ENCODE results near the gene EFNA1. TPM values are rescaled to one million over a fixed set of nuclear protein-coding genes. Genes with fewer than 3 reads are reported as not detected.

Gene EFNA1
- total and polyA plus RNA-seq, 2 donors from 2014 or later, result 61.1 to 133 TPM

- Histone ChIP-seq H3K4me3 (ENCODE audit: low read length in 3 of 3) (peak overlapping the region in 2 of 3 donors; percentile 84 to 89), H3K27me3 (ENCODE audit: control insufficient read depth, insufficient read depth, low read length) (no peaks in the 10 kb centered on the region), H3K27ac (ENCODE audit: low read depth in 2 of 2, low read length in 2 of 2) (peak overlapping the region; percentile 99 to 100), H3K9ac (ENCODE audit: low read length in 3 of 3) (peak overlapping the region in 2 of 3 donors; percentile 22 to 97), H3K9me3 (ENCODE audit: control insufficient read depth in 2 of 3, insufficient read depth in 1 of 3, low read length in 3 of 3) (no peaks in the 10 kb centered on the region), H3K36me3 (ENCODE audit: control insufficient read depth in 2 of 3, insufficient read depth in 3 of 3, low read length in 3 of 3) (peaks cover 3 to 31% (median 23%) of the 10 kb centered on the region in 3 donors), H3K4me1 (ENCODE audit: control insufficient read depth in 2 of 3, insufficient read depth in 2 of 3, low read depth in 1 of 3, low read length in 3 of 3) (peaks cover 0 to 40% (median 27%) of the 10 kb centered on the region in 3 donors)
- intact Hi-C loops (cut with DNase I), result no loop called here
- no peak for FAIRE-seq
- TF ChIP-seq, protein P1, sequence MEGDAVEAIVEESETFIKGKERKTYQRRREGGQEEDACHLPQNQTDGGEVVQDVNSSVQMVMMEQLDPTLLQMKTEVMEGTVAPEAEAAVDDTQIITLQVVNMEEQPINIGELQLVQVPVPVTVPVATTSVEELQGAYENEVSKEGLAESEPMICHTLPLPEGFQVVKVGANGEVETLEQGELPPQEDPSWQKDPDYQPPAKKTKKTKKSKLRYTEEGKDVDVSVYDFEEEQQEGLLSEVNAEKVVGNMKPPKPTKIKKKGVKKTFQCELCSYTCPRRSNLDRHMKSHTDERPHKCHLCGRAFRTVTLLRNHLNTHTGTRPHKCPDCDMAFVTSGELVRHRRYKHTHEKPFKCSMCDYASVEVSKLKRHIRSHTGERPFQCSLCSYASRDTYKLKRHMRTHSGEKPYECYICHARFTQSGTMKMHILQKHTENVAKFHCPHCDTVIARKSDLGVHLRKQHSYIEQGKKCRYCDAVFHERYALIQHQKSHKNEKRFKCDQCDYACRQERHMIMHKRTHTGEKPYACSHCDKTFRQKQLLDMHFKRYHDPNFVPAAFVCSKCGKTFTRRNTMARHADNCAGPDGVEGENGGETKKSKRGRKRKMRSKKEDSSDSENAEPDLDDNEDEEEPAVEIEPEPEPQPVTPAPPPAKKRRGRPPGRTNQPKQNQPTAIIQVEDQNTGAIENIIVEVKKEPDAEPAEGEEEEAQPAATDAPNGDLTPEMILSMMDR (IDR thresholded peaks at IDR 0.05; ENCODE audit: borderline replicate concordance, extremely low read depth, insufficient read depth), result no peak
- peak in 1 of 5 donors; percentile 41 for DNase-seq
These were observed 6.6 kb downstream of the EFNA1 start for GRCh38 chr1:155134322-155134721.

DNA sequence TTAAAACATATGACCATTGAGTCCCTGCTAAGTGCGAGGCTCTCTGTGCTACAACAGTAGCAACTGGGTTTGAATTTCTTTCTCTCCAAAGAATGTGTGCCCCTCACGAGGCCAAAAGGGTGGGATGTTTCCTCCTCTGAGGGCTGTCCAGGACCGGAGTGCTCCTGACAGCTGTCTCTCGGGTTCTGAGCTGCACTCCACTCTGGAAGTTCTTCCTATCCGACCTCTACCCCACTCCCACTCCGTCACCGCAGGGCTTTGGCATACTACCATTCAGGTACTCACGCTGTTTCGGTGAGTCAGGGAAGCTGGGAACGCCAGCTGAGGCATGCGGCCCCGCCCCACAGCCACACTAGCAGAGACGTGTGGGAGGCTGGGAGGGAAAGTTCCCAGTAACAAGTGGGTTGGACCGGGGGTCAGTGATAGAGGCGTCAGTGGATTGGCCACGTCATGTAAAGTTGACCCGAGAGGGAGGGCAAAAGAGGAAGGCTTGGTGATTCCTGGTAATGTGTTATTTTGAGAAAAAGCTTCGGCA is 7.3 kb downstream of the EFNA1 start:
- Histone ChIP-seq H3K9me3 (ENCODE audit: control insufficient read depth in 2 of 3, insufficient read depth in 1 of 3, low read length in 3 of 3) (no peaks in the 10 kb centered on the region), H3K4me3 (ENCODE audit: low read length in 3 of 3) (peak overlapping the region; percentile 84 to 89 (median 87)), H3K27ac (ENCODE audit: low read depth in 2 of 2, low read length in 2 of 2) (peak overlapping the region; percentile 99 to 100), H3K4me1 (ENCODE audit: control insufficient read depth in 2 of 3, insufficient read depth in 2 of 3, low read depth in 1 of 3, low read length in 3 of 3) (peaks cover 0 to 43% (median 25%) of the 10 kb centered on the region in 3 donors), H3K27me3 (ENCODE audit: control insufficient read depth, insufficient read depth, low read length) (no peaks in the 10 kb centered on the region), H3K9ac (ENCODE audit: low read length in 3 of 3) (peak overlapping the region; percentile 74 to 97 (median 86)), H3K36me3 (ENCODE audit: control insufficient read depth in 2 of 3, insufficient read depth in 3 of 3, low read length in 3 of 3) (peaks cover 3 to 31% (median 23%) of the 10 kb centered on the region in 3 donors)
- peak; percentile 80 to 97 (median 90) for DNase-seq
- TF ChIP-seq, protein P1 (IDR thresholded peaks at IDR 0.05; ENCODE audit: borderline replicate concordance, extremely low read depth, insufficient read depth), result no peak
- intact Hi-C loops (cut with DNase I), result no loop called here
- no peak for FAIRE-seq

DNA sequence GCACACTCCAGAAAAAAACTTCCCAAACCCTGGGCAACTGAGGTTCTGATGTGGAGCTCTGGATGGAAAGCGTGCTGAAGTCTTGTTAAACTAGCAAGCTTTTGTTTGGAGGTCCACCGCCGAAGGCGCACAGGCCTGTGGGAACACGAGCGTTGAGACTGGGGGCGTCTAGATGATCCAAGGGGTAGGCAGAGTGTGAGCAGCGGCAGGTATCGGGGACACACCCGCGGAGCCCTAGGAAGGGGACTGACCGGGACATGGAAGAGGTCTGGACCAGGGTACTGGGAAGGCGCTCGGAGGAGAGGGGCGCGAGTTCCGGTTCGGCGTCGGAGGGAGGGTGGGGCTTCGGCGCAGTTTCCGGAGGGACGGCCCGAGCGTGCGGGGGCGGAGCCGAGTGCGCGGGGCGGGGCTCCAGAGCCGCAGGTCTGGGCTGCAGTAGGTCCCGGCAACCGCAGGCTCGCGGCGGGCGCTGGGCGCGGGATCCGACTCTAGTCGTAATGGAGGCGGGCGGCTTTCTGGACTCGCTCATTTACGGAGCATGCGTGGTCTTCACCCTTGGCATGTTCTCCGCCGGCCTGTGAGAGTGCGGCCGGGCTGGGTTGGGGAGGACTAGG is 7.8 kb downstream of the EFNA1 start, which contains the start of gene SLC50A1:
Gene SLC50A1 (plus strand): TSS at position 438 of the 614 bp plus-strand sequence. CDS start 60 bp downstream, at position 498.
- no peaks in the 10 kb centered on the region for H3K9me3 ChIP-seq (ENCODE audit: control insufficient read depth in 2 of 3, insufficient read depth in 1 of 3, low read length in 3 of 3)
- H3K4me3 ChIP-seq (ENCODE audit: low read length in 3 of 3), result peak within 1 kb of the TSS; percentile 84 to 89 (median 87)
- TF ChIP-seq, protein P1 (IDR thresholded peaks at IDR 0.05; ENCODE audit: borderline replicate concordance, extremely low read depth, insufficient read depth), result peak; percentile 33
- H3K9ac ChIP-seq (ENCODE audit: low read length in 3 of 3), result peak within 1 kb of the TSS; percentile 74 to 97 (median 97)
- H3K27me3 ChIP-seq (ENCODE audit: control insufficient read depth, insufficient read depth, low read length), result no peaks in the 10 kb centered on the region
- H3K36me3 ChIP-seq (ENCODE audit: control insufficient read depth in 2 of 3, insufficient read depth in 3 of 3, low read length in 3 of 3), result peaks cover 3 to 31% (median 23%) of the 10 kb centered on the region in 3 donors
- H3K27ac ChIP-seq (ENCODE audit: low read depth in 2 of 2, low read length in 2 of 2), result peak within 1 kb of the TSS; percentile 99 to 100
- intact Hi-C loops (cut with DNase I), result no loop called here
- peaks cover 0 to 43% (median 21%) of the 10 kb centered on the region in 3 donors for H3K4me1 ChIP-seq (ENCODE audit: control insufficient read depth in 2 of 3, insufficient read depth in 2 of 3, low read depth in 1 of 3, low read length in 3 of 3)
- peak; percentile 96 to 98 (median 97) for DNase-seq
- no peak for FAIRE-seq
